Measurements from ENCODE around the gene MEGF11.

MEGF11 gene

GRCh38 chr15:65926899-65927298 is 326.7 kb downstream of the MEGF11 start:
- DNase-seq, result no peak

DNA sequence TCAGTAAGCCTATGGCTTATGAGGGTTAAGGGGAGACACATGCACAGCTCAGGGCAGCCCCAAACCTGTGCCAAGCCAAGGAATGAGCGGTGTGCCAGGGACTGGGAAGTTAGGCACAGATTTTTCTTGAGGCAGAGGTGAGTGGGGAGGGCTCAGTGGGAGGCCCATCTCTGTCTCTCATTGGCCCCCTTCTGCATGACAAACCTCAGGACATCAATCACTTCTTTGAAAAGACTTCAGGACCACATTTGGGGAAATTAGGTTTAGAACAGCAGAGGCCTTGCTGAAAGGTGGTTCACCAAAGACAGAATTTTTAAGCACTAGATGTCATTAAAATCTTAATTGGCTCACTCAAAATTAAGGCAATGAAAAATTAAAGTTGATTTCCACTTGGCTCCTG is 327.1 kb downstream of the MEGF11 start:
- DNase-seq, result no peak

DNA sequence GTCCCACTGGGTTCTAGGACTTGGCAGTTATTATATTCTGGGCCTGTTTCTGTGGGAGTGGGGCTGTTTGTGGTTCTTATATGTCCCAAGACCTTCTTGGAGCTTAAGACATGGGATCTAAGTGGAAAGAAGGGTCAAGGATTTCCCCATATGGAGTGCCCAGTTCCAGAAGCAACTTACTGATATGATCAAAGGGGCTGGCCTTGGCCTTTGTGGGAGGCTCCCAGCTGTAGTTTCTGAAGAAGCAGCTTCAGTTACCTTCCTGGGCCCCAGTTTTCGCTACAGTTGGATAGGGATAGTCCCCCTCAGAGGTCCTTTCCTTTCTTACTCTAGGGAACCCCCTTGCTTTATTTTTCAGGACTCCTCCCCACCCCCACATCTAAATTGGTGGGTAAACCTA is 328.2 kb downstream of the MEGF11 start:
- DNase-seq, result no peak

GRCh38 chr15:65924004-65924403 is 329.5 kb downstream of the MEGF11 start:
- no peak for DNase-seq

GRCh38 chr15:65923264-65923663 is 330.3 kb downstream of the MEGF11 start:
- no peak for DNase-seq

- no peak for DNase-seq
Measured at GRCh38 chr15:65922621-65923020, 330.9 kb downstream of the MEGF11 start.

- no peak for DNase-seq
Measured at GRCh38 chr15:65921780-65922179, 331.8 kb downstream of the MEGF11 start.

DNA sequence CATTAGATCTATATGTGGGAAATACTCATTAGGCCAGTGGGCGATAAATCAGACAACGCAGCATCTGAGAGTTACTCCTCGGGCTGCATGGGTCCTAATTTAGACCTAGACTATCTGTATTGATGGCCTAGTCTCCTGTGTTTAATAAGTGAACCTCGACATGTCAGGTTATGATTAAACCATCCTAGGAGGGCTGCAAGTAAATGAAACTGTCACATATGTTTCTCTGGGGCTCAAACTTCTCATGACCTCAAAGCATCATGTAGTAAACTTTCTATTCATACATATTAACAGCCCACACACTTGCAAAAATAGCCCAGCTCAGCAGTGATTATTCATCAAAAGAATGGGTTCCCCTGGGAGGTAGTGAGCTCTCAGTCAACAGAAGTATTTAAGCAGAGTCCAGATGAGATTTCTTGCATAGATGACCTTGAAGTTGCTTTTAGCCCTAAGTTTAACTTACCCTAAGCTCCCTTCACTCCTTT is 332.7 kb downstream of the MEGF11 start:
- no peak for DNase-seq

- DNase-seq, result no peak
Measured at GRCh38 chr15:65920121-65920520, 333.4 kb downstream of the MEGF11 start.

- DNase-seq, result no peak
Measured at GRCh38 chr15:65919353-65919752, 334.2 kb downstream of the MEGF11 start.

GRCh38 chr15:65918945-65919344 is 334.6 kb downstream of the MEGF11 start:
- DNase-seq, result no peak

DNA sequence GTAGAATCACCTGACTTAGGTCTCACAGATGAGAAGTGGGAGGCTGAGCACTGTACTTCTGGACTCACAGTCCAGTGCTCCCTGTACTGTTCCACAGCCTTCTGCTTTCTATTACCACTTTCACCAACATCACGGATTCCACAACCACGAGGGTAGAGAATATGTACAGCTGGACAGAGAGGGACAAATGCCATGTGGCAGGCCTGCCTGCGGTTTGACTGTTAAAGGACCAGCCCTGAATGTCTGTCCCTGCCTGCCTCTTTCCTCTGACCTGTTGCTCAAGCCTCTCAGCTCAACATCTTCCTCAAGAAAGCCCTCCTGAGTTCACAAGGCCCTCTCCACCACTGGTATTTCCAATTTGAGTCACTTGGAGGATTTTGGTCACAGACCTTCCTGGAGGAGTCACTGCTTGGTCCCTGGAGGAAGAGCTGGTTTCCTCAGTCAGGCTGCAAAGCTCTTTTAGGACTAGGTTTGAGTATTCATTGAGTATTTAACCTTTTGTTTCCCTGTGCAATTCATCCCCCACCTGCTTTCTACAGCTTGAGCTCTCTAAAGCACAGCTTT is 335.1 kb downstream of the MEGF11 start:
- DNase-seq, result no peak

DNA sequence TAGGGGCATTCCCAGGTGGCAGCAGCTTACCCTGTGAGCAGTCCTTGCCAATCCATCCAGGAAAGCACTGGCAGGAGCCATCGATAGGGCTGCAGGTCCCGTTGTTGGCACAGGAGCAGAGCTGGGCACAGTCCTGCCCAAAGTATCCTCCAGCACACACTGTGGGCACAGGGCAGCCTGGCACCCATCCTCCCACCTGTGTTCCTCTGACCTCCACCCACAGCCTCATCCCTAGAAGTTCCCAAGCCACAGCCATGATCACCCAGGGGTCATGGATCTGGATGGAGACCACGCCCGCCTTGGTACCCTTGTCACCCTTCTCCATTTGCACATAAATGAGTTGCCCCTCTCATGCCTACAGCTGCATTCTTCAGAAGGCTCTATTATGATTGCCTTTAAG is 335.6 kb downstream of the MEGF11 start:
- no peak for DNase-seq

- DNase-seq, result no peak
Measured at GRCh38 chr15:65917407-65917756, 336.2 kb downstream of the MEGF11 start.

- no peak for DNase-seq
Measured at GRCh38 chr15:65916664-65917406, 336.7 kb downstream of the MEGF11 start.

DNA sequence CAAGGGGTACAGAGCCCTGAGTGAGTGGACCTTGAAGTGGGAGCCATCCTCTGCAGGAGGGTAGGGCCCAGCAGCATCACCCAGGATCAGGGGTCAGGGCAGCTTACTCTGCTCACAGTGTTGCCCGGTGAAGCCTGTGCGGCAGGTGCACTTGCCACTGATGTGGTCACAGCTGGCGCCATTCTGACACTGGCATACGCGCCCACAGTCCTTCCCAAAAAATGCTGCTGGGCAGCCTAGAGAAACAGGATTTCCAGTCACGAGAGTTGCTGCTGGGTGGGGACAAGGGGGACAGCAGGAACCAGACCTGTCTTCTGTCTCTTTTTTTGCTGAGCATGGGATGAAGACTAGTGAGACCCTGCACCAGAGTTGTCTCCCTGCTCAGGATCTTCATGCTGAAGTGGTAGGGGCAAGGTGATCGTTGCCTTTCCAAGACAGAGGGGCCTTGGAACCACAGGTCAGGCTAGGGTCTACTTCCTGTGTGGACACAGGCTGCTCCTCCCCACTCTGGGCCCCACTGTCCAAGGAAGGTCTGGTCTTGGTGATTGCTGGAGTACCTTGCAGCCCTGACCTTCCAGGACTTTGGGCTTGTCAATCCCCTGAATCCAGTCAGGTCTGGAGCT is 337.4 kb downstream of the MEGF11 start:
- no peak for DNase-seq

DNA sequence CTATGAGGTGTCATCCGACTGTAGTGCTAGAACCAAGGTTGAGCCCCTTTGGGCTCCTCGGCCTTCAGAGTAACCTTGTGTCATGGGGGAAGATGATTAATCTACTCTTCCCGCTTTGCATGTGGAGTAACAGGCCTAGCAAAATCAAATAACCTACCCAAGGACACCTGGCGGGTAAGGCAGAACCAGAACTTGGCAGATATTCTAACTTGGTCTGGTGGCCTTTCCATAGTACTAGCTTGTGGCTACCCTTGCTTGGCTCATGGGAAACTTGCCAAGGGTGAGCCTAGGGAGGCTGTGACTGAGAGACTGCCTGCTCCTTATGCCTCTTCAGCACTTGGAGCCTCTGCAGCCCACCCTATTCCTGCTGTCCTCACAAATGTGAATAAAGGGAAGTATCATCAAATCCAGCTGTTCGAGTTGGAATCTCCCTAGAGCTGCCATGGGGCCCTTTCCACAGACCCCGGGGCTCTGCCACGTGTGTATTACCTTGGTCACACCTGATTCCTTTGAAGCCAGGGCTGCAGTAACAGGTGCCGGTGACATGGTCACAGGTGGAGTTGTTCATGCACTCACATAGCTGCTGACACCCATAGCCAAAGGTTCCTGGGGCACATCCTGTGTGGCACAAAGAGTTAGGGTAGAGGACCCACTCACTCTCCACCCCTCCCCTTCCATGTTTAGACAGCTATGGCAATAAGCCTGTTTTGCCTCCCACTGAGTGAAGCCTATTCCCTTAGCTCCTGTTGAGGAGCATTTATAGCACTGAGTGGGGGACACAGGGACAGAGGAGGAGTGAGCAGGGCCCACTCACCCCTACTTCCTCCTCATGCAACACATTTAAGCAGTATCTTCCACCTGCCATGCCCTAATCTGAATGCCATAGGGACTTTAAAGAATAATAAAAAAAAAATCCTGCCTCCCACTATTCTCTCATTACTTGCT is 338.3 kb downstream of the MEGF11 start:
- DNase-seq, result no peak

DNA sequence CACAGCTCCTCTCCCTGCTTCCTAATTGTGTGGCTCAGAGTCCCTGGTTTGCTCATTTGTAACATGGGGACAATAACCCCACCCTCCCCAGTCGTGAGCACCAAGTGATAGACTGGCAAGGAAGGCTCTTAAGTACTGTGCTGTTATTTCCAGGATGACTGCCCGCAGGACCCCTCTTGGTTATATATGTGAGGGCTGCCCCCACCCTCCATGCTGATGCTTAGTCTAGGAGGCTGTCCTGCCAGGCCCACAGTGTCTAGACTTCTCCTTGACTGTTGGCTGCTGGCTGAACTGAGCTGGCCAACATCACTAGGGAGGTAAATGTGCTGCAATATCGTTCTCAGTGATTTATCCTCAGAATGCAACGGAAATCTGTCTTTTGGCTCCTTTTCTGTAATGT is 339.2 kb downstream of the MEGF11 start:
- no peak for DNase-seq

DNA sequence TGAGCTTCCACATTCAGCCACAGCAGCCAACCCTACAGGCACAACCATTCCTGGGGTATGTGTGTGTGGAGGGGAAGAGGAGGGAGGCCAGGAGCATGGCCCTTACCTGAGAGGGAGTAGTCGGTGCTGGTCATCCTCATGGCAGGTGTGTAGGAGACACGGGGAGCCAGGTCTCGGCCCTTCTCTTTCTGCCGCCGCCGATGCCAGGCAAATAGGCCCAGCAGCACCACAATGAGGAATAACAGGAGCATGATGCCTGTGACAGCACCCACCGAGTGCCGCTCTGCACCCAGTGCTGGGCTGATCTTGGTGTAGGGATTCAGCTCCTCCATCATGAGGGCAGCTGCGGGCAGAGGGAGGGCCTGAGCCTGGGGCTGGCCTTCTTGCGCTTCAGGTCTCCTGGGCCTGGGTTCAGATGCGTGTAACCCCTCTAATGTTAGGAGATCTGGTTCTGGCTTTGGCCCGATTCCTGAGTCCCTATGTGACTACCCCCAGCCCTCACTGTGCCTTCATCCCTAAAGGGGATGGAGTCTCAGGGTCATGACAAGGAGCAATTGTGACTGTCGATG is 339.8 kb downstream of the MEGF11 start:
- no peak for DNase-seq

- no peak for DNase-seq
Measured at GRCh38 chr15:65912235-65912634, 341.3 kb downstream of the MEGF11 start.

- no peak for DNase-seq
Measured at GRCh38 chr15:65910341-65910740, 343.2 kb downstream of the MEGF11 start.

- DNase-seq, result no peak
Measured at GRCh38 chr15:65909831-65910230, 343.7 kb downstream of the MEGF11 start.

GRCh38 chr15:65908876-65909275 is 344.7 kb downstream of the MEGF11 start:
- no peak for DNase-seq

Data from inflammatory macrophage treated with lipopolysaccharide for 4 hours (primary cell).